ENCODE data around the gene KPNB1. TPM values are rescaled to one million over a fixed set of nuclear protein-coding genes. Genes with fewer than 3 reads are reported as not detected.

The KPNB1 gene
- total and polyA plus RNA-seq, 10 of the 15 experiments (the other 5 are each of a cell fraction or from before 2014, with no cell fraction given), result 67.8 to 525 (median 246) TPM

- ATAC-seq (no peak), DNase-seq (ENCODE audit: low read depth, low spot score) (no peak), FAIRE-seq (no peak)
- Histone ChIP-seq H3K4me1 (ENCODE audit: control insufficient read depth, insufficient read depth, low read length) (no peaks in the 10 kb centered on the region), H3K4me3 (no peak overlapping the region), H3K9me3 (replicated peaks; ENCODE audit: control insufficient read depth, insufficient read depth, low read length) (no peaks in the 10 kb centered on the region), H3K27ac (ENCODE audit: control insufficient read depth, insufficient read depth) (no peak overlapping the region), H3K4me2 (ENCODE audit: control insufficient read depth, insufficient read depth) (no peak overlapping the region), H4K20me1 (ENCODE audit: control insufficient read depth, insufficient read depth) (no peaks in the 10 kb centered on the region), H3K79me2 (ENCODE audit: control insufficient read depth, insufficient read depth, low read length) (no peaks in the 10 kb centered on the region), H3K36me3 (ENCODE audit: control insufficient read depth in 2 of 2, insufficient read depth in 2 of 2, low read length in 1 of 2) (peaks cover 0 to 32% of the 10 kb centered on the region in 2 experiments; a peak in 3 of 4 replicates), H3K9ac (ENCODE audit: control insufficient read depth, insufficient read depth, low read length) (no peak overlapping the region), H2AFZ (ENCODE audit: control insufficient read depth, low read depth, low read length) (no peak overlapping the region), H3K27me3 (replicated peaks in 1 of 2; ENCODE audit: control insufficient read depth in 2 of 2, insufficient read depth in 2 of 2, low read length in 1 of 2) (no peaks in the 10 kb centered on the region)
- WGBS (ENCODE audit: insufficient coverage, insufficient replicate concordance, low lambda C conversion rate, missing lambda C conversion rate), result 90% methylated on average over 2 of the region's 2 CpGs
- CTCF ChIA-PET, result no interaction called here
- BruUV-seq (replicated peaks), result no TSS peak
- in situ Hi-C loops (cut with MboI) (no loop called here), intact Hi-C loops (cut with micrococcal nuclease; ENCODE audit: unreplicated experiment) (no loop called here)
- POLR2A ChIA-PET, result interaction anchor here (1.1 kb wide), 1 partner anchor 27 kb away, joined by 3 read pairs; no protein-coding TSS in a partner anchor
- SMC1A ChIA-PET (ENCODE audit: uncharacterized antibody, unreplicated experiment), result no interaction called here
- RAD21 ChIA-PET (ENCODE audit: unreplicated experiment), result no interaction called here
- TF ChIP-seq PKNOX1 (IDR thresholded peaks at IDR 0.05), result no peak
- TF ChIP-seq ESRRA (IDR thresholded peaks at IDR 0.05; ENCODE audit: low read length), result no peak
- TF ChIP-seq ZBTB40 (IDR thresholded peaks at IDR 0.05; ENCODE audit: borderline replicate concordance), result no peak
- no peak for TF ChIP-seq BCL3 (IDR thresholded peaks at IDR 0.05; ENCODE audit: borderline replicate concordance, insufficient read depth, low read depth, low read length, poor library complexity, severe bottlenecking)
- TF ChIP-seq EP300 (IDR thresholded peaks at IDR 0.05; ENCODE audit: borderline replicate concordance in 1 of 2, control insufficient read depth in 1 of 2, low read depth in 2 of 2, low read length in 2 of 2), result no peak
- TF ChIP-seq ASH2L (IDR thresholded peaks at IDR 0.05; ENCODE audit: borderline replicate concordance, low read depth), result no peak
- TF ChIP-seq ZNF622 (IDR thresholded peaks at IDR 0.05), result no peak
- no peak for TF ChIP-seq PML (IDR thresholded peaks at IDR 0.05; ENCODE audit: low read length)
- no peak for TF ChIP-seq BMI1 (IDR thresholded peaks at IDR 0.05; ENCODE audit: borderline replicate concordance)
- TF ChIP-seq, protein P1, sequence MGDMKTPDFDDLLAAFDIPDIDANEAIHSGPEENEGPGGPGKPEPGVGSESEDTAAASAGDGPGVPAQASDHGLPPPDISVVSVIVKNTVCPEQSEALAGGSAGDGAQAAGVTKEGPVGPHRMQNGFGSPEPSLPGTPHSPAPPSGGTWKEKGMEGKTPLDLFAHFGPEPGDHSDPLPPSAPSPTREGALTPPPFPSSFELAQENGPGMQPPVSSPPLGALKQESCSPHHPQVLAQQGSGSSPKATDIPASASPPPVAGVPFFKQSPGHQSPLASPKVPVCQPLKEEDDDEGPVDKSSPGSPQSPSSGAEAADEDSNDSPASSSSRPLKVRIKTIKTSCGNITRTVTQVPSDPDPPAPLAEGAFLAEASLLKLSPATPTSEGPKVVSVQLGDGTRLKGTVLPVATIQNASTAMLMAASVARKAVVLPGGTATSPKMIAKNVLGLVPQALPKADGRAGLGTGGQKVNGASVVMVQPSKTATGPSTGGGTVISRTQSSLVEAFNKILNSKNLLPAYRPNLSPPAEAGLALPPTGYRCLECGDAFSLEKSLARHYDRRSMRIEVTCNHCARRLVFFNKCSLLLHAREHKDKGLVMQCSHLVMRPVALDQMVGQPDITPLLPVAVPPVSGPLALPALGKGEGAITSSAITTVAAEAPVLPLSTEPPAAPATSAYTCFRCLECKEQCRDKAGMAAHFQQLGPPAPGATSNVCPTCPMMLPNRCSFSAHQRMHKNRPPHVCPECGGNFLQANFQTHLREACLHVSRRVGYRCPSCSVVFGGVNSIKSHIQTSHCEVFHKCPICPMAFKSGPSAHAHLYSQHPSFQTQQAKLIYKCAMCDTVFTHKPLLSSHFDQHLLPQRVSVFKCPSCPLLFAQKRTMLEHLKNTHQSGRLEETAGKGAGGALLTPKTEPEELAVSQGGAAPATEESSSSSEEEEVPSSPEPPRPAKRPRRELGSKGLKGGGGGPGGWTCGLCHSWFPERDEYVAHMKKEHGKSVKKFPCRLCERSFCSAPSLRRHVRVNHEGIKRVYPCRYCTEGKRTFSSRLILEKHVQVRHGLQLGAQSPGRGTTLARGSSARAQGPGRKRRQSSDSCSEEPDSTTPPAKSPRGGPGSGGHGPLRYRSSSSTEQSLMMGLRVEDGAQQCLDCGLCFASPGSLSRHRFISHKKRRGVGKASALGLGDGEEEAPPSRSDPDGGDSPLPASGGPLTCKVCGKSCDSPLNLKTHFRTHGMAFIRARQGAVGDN (IDR thresholded peaks at IDR 0.05), result no peak
- TF ChIP-seq IKZF2 (IDR thresholded peaks at IDR 0.05), result no peak
- no peak for TF ChIP-seq YY1 (IDR thresholded peaks at IDR 0.05; ENCODE audit: low read depth, low read length)
- TF ChIP-seq SIX5 (IDR thresholded peaks at IDR 0.05; ENCODE audit: low read depth, low read length, severe bottlenecking), result no peak
- TF ChIP-seq CHD2 (IDR thresholded peaks at IDR 0.05; ENCODE audit: borderline replicate concordance, low read depth, low read length), result no peak
- no peak for TF ChIP-seq TARDBP (IDR thresholded peaks at IDR 0.05; ENCODE audit: borderline replicate concordance)
Measured at GRCh38 chr17:47622180-47622549, 27.6 kb upstream of the KPNB1 start.

All from GM12878 (cell line).